Endometrial microvascular endothelial cells (primary cell): ENCODE measurements around the gene COL15A1. TPM values are rescaled to one million over a fixed set of nuclear protein-coding genes. Genes with fewer than 3 reads are reported as not detected.

Experiments used
- in situ Hi-C: cut with HindIII; loops from 2 replicates; pipeline ENCODE4 v1.10.0; 2017; ENCODE audit warnings: low sequenced_read_pairs, low pct_unique_long_range_greater_than_20kb; ENCODE audit errors: inconsistent ontology term
- total RNA-seq: library from RNA; depleted of rRNA; stranded (reverse); fragments of >200 nt; gene quantifications from one replicate; pipeline ENCODE4 v1.2.3, GENCODE V29; 2015; ENCODE audit errors: inconsistent ontology term

Gene COL15A1
- total RNA-seq, 1 donor from 2014 or later, result 0.28 TPM

DNA sequence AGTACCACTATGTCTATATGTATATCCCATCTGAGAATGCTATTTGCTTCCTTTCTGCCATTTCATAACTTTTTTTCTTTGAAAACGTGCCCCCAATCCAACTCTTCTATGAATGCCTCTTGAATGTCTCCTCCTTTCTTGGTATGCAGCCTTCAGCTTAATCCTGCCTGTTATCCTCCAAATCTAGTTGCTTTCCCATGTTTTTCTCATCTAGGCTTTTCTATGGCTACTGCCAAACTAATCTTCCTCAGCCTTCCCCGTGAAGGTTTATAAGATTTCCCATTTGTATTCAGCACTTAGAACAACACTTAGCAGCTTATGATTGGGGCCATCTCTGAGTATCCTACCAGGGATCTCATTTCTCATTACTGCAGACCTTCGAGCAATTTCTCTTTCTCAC, 163.7 kb downstream of the COL15A1 start:
- in situ Hi-C loops, result no loop called here

DNA sequence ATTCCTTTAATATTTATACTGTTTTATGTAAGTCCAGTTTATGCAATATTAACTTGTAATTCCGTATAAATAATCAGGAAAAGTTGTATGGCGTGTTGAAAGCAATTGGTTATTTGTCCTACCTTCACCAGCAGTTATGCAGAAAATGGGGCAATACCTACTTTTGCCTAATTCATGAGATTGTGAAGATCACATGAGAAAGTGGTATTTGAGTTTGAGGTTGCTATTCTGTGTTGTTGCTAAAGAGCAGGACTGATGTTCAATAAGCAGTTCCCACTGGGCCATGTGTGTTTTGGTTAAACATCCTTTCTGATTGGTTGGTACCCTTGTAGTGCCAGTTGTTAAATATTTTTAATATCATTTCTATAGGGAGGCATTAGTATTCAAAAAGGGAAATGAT, 164.4 kb downstream of the COL15A1 start:
- in situ Hi-C loops, result no loop called here

DNA sequence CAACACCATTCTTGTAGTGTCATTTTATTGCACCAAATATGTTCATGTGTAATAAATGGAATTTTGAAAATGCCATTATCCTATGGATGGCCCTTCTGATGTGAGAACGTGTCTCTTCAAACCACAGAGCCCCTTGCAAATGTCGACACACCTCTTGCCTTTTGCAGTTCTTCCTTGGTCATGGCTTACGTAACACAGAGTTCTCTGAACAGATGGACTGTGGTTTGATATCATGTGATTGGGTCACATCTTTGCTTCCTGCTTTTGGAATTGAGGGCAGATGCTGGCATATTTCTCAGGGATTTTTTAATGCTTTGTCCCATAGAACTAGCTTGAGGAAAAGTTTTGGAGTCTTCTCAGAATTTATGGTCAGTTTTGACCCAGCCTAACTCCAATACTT, 165.8 kb downstream of the COL15A1 start:
- in situ Hi-C loops, result no loop called here

DNA sequence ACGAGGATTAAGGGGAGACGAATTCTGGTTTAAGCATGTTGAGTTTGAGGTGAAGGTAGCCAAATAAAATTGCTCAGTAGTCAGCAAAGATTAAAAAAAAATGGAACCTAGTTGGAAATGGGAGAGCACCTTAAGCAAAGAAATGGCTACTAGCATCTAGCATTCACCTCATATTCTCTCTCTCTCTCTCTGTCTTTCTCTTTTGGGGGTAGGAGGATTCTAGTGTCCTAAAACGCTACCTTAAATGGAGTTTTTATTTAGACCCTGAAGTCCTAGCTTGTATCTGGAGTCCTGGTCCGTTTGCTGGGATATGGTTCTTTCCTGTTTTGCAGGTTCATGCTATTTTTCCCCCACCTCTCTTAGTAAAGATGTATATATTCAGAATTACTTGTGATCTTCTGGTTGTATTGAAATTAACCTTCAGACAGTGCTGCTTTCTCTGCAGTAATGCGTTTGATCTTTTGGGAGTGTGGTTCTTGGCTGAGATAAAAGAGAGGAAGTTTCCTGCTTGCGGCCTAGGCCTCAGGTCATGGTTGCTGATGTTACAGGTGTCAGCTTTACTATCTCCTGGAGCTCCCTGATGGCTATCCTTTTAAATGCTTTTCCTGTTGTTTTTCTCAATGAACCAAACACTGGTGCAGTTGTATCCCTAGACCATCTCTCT, 169.2 kb downstream of the COL15A1 start:
- in situ Hi-C loops, result no loop called here

DNA sequence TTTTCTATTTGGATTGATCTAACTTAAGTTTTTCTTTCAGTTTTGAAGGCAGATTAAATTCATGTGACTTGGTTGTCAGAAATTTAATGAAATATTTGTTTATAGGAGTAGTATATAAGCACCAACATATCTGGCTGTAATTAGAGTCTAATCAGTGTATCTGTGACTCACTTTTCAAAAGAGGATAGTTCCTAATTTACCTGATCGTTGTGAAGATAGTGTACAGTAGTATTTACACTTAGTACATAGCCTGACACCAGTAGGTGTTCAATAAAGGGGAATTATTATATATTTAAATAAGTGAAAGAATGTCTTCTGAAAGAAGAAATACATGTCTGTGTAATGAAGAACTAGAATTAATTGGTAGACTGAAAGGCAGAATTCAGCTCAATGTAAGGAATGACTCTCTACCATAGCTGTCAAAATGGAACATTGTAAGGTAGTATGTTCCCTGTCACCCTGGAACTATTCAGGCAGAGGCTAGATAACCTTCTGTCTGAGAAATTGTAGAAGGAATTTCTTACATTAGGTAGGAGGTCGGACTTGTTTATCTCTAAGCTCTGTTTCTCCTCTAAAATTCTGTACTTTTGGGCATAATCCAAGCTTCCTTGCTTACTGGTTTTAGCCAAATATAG, 169.8 kb downstream of the COL15A1 start:
- in situ Hi-C loops, result no loop called here

DNA sequence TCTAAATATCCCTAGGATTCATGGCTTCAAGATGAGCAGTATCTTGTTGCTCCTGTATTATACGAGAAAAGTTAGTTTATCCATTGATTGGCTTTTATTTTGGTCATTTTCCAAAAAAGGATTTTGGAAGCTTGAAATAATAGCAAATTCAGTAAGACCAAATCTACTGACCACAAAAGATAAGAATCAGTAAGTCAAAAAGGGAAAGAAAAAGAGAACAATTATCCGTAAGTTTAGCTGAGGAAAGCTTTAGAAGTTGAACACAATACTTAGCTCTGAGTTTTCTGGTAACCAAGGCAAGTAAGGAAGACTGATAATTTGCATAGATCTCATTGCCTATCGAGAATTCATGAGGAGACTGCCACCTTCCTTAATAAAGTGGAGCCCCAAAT, 170.3 kb downstream of the COL15A1 start:
- in situ Hi-C loops, result no loop called here

DNA sequence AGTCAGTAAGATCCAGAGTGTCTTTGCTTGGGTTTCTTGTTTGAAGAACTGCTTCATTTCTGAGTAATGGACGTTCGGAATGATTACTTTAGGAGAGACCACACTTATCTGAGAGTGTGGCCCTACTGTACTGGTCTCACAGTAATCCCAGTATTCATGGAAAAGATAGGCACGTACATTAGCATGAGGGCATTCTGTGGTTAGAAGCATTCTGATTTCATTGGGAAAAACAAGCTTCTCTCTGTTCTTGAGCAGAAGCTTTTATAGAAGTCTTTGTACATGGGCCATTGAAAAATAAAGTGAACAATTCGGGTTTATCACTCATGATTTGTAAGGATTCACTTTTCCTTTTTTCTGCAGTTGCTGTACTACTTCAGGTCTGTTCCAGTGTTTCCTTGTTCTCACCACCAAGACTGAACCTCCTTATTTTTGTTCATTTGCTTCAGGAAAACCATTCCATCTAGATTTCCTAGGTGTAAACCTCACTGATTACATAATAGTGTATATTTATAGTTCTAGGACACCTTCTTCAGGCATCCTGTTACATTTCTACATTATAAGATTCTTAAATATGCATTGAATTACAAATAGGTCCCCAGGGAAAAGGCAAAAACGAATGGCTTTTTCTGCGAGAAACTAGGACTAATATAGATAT, 171.3 kb downstream of the COL15A1 start:
- in situ Hi-C loops, result no loop called here

DNA sequence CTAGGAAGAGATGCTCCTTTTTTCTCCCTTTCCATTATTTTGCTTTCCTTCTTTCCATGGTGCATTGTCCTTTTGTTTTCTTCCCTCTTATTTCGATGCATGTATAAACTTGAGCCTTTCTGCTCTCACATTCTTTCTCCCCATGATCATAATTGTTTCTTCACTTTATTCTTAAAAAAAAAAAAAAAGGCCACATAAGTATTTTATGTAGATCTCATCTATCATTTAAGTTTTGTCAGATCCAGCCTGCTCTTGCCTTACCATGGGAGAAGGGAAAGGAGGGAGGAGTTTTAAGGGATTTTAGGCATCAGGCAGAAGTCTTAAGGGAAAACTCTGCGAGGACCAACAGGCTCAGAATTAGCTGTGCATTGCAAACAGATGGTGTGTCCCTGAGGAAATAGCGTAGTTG, 172.3 kb downstream of the COL15A1 start:
- in situ Hi-C loops, result no loop called here

DNA sequence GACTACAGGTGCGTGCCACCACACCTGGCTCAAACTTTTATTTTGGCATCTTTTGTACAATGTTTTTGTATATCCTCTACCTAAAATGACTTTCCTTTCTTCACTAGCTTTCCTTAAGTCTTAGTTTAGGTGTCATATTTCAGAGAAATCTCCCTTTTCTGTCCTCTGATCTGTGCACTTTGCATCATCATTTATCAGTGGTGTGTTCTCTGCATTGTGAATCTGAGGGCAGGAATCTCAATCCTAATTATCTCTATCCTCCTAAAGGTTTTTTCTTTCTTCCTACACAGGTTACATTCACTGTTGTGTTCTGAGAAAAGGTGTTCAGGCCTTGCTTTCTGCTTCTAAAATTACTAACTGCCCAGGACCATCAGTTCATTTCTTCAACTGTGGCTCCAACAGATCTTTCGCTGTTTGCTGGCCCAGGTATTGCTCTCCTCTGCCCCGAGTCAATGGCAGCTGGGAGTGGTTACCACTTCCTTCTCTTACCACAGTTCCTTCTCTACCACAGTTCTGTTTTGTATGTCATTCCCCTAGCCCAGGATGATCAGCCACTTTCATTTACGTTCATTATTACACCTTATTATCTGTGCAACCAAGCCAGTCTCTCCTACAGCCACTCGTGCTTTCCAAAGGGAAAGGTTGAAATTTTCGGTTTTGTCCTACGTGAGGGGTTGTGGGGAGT, 175.2 kb downstream of the COL15A1 start:
- in situ Hi-C loops, result no loop called here

DNA sequence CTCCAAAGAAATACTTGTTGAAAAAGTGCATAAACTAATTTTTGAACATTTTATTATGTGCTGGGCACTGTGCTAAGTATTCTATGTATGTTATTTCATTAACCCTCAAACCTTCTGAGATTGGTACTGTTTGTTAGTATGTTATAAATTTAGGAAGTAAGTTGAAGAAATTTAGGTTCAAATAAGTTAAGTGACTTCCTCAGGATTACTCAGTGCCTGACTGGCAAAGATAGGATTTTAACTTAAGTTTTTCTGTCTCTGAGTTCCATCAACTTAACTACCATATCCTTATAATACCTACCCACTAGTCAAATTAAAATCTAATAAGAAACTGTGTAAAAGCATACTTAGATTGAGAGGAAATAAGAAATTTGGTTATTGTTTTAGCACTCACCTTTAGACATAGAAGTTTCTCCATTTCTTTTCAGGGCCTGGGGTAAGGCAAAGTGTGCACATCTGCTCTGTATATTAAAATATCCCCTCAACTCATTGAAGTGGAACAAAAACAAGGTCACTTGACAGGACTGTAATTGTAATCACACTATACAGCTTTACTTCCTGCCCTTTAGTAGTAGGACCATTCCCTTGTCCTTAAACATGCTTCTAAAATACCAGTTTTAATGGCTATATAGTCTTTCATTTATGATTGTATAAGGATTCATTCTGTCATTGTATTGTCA, 176.4 kb downstream of the COL15A1 start:
- in situ Hi-C loops, result no loop called here

Other genes with a start within 250 kb of the COL15A1 start
- 17.3 TPM for gene GABBR2, start 235.0 kb upstream of the COL15A1 start, total RNA-seq
- gene ANKS6, start 147.4 kb upstream of the COL15A1 start, total RNA-seq, result 18.1 TPM
- 12.8 TPM for gene GALNT12, start 136.2 kb upstream of the COL15A1 start, total RNA-seq
- 10.9 TPM for gene TGFBR1, start 161.2 kb downstream of the COL15A1 start, total RNA-seq